ENCODE results near the gene NXPE3.

NXPE3 gene

GRCh38 chr3:101813817-101814440 is 34.9 kb downstream of the NXPE3 start:
- TF ChIP-seq MYC (IDR thresholded peaks at IDR 0.05; ENCODE audit: low read depth, low read length) (no peak), MAX (IDR thresholded peaks at IDR 0.05; ENCODE audit: low read depth, low read length) (no peak), POLR2A (IDR thresholded peaks at IDR 0.05; ENCODE audit: extremely low read depth, insufficient read length) (no peak), CTCF (IDR thresholded peaks at IDR 0.05; ENCODE audit: low read depth, low read length) (peak; percentile 26)
- H3K4me3 ChIP-seq (ENCODE audit: low read depth, low read length) = no peak overlapping the region
- peak; percentile 37 for DNase-seq (ENCODE audit: low read depth)

- no peak for DNase-seq (ENCODE audit: low read depth)
- no peak for TF ChIP-seq MYC (IDR thresholded peaks at IDR 0.05; ENCODE audit: low read depth, low read length)
- TF ChIP-seq CTCF (IDR thresholded peaks at IDR 0.05; ENCODE audit: low read depth, low read length) = no peak
- TF ChIP-seq MAX (IDR thresholded peaks at IDR 0.05; ENCODE audit: low read depth, low read length) = no peak
- TF ChIP-seq POLR2A (IDR thresholded peaks at IDR 0.05; ENCODE audit: extremely low read depth, insufficient read length) = no peak
- H3K4me3 ChIP-seq (ENCODE audit: low read depth, low read length) = no peak overlapping the region
These were observed 35.8 kb downstream of the NXPE3 start for GRCh38 chr3:101814835-101815234.

- TF ChIP-seq MYC (IDR thresholded peaks at IDR 0.05; ENCODE audit: low read depth, low read length) = no peak
- no peak for TF ChIP-seq POLR2A (IDR thresholded peaks at IDR 0.05; ENCODE audit: extremely low read depth, insufficient read length)
- TF ChIP-seq MAX (IDR thresholded peaks at IDR 0.05; ENCODE audit: low read depth, low read length) = no peak
- TF ChIP-seq CTCF (IDR thresholded peaks at IDR 0.05; ENCODE audit: low read depth, low read length) = no peak
- H3K4me3 ChIP-seq (ENCODE audit: low read depth, low read length) = no peak overlapping the region
- DNase-seq (ENCODE audit: low read depth) = no peak
These were observed 37.5 kb downstream of the NXPE3 start for GRCh38 chr3:101816215-101817149.

GRCh38 chr3:101817992-101818391 is 39.0 kb downstream of the NXPE3 start:
- TF ChIP-seq MAX (IDR thresholded peaks at IDR 0.05; ENCODE audit: low read depth, low read length) = no peak
- no peak for DNase-seq (ENCODE audit: low read depth)
- H3K4me3 ChIP-seq (ENCODE audit: low read depth, low read length) = no peak overlapping the region

- no peak for TF ChIP-seq POLR2A (IDR thresholded peaks at IDR 0.05; ENCODE audit: extremely low read depth, insufficient read length)
- no peak for TF ChIP-seq CTCF (IDR thresholded peaks at IDR 0.05; ENCODE audit: low read depth, low read length)
- TF ChIP-seq MYC (IDR thresholded peaks at IDR 0.05; ENCODE audit: low read depth, low read length) = no peak
- TF ChIP-seq MAX (IDR thresholded peaks at IDR 0.05; ENCODE audit: low read depth, low read length) = no peak
- H3K4me3 ChIP-seq (ENCODE audit: low read depth, low read length) = no peak overlapping the region
- no peak for DNase-seq (ENCODE audit: low read depth)
These were observed 40.7 kb downstream of the NXPE3 start for GRCh38 chr3:101819649-101820206.

GRCh38 chr3:101821503-101821902 is 42.5 kb downstream of the NXPE3 start:
- no peak overlapping the region for H3K4me3 ChIP-seq (ENCODE audit: low read depth, low read length)
- no peak for TF ChIP-seq POLR2A (IDR thresholded peaks at IDR 0.05; ENCODE audit: extremely low read depth, insufficient read length)
- TF ChIP-seq MAX (IDR thresholded peaks at IDR 0.05; ENCODE audit: low read depth, low read length) = no peak
- no peak for TF ChIP-seq MYC (IDR thresholded peaks at IDR 0.05; ENCODE audit: low read depth, low read length)
- no peak for TF ChIP-seq CTCF (IDR thresholded peaks at IDR 0.05; ENCODE audit: low read depth, low read length)
- DNase-seq (ENCODE audit: low read depth) = no peak

All from NB4 (cell line).